Testis (tissue), 2 donors: ENCODE data around the gene EXOC4.

Experiments
- CTCF ChIP-seq, 3 experiments: fragments of 450-650 bp in 2 of 3; fragments of 200-600 bp in 1 of 3; sonication (generic) in 1 of 3; IDR thresholded peaks; one replicate each; pipeline ENCODE4 v1.5.1; 2016 to 2019; ENCODE audit warnings: antibody characterized with exemption in 3 of 3, mild to moderate bottlenecking in 2 of 3, moderate library complexity in 1 of 3
- POLR2A ChIP-seq: fragments of 450-650 bp; IDR thresholded peaks from one replicate; pipeline ENCODE4 v1.6.1; 2017; ENCODE audit warnings: antibody characterized with exemption, mild to moderate bottlenecking, moderate library complexity

- TF ChIP-seq CTCF (IDR thresholded peaks at IDR 0.05) = no peak
- TF ChIP-seq POLR2A = no peak
These were observed 296.8 kb downstream of the EXOC4 start for GRCh38 chr7:133549633-133550032.
